HG03095 (cell line): Measurements from ENCODE around the gene CREB1.

Experiments used
- ATAC-seq: cut with Tn5 transposase; IDR thresholded peaks from one replicate; pipeline ENCODE4 v1.9.1; 2021; ENCODE audit warnings: moderate library complexity; ENCODE audit not compliant: unreplicated experiment

Gene CREB1

GRCh38 chr2:207540431-207540830 is 10.7 kb downstream of the CREB1 start:
- ATAC-seq: no peak

GRCh38 chr2:207541933-207542332 is 12.2 kb downstream of the CREB1 start:
- no peak for ATAC-seq

- no peak for ATAC-seq
Measured at GRCh38 chr2:207543272-207543671, 13.5 kb downstream of the CREB1 start.

GRCh38 chr2:207546822-207547221 is 17.1 kb downstream of the CREB1 start:
- no peak for ATAC-seq

DNA sequence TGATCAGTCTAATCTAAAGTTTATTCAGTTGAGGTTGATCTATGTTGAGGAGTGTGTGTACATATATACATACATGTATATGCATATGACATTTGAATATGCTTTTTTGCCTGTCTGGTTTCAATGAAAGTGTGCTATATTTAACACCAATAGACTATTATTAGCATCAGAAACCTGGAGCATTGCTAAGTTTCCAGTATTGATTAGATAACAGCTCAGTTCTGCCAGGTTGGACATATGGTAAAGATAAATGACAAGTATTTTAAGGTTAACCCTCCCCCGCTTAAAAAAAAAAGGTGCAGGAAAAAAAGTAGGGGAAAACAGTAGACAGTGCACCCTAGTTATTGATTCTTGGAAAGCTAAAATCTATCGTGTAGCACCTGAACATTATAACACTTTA is 19.4 kb downstream of the CREB1 start:
- ATAC-seq: no peak

- ATAC-seq: no peak
Measured at GRCh38 chr2:207558079-207558491, 28.3 kb downstream of the CREB1 start.

GRCh38 chr2:207561386-207562080 is 31.8 kb downstream of the CREB1 start:
- ATAC-seq: no peak

- no peak for ATAC-seq
Measured at GRCh38 chr2:207565736-207566500, 36.2 kb downstream of the CREB1 start.

DNA sequence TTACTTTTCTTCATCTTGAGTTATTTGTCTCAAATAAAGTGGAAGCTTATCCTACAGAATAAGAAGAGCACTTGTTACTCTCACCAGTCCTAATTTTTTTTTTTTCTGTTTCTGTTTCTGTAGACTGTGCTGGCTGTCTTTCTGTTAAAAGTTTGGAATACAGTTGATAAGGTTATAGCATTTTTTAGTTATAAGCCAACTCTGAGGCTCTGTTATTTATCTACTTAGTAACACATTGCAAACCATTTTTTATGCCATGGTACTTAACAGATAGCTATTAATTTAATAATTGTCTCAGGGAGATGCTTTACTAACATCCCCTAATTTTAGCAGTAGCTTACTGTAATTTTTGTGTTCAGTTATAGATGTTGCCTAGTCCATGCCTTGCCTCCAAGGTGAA is 37.9 kb downstream of the CREB1 start:
- no peak for ATAC-seq

DNA sequence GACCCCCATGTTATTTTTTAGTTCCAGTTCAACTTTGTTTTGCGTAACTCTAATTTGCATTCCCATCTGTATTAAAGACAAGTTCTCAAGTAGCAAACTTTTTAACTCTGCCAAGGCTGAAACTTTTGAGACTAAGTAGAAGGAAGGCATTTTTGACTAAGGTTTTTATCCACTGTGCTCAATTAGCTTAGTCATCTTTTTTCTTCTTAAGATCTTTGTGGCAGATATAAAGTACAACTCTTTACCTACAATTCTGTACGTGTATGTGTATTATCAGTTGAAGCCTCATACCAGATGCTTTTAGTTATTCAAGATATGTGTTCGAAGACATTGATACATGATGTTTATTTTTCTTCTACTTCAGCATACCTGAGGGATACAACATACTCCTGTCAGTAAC is 41.6 kb downstream of the CREB1 start:
- ATAC-seq: no peak

DNA sequence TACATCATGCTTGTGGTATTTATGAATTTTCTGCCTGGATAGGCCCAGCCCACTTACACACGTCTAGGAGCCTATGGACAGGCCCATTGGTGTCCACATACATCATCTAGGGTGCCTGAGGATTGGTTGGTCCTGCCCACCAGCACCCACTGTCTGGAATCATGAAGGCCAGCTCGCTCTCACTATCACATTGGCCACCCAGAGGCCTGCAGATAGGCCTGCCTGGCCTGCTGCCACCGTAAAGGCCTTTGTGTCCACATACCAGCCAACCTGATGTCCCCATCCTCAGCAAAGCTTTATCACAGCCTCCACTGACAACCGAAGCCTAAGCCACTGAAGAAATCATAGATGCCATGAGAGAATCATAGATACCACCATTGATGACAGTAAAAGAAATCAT is 55.2 kb downstream of the CREB1 start:
- ATAC-seq: no peak

- ATAC-seq: no peak
Measured at GRCh38 chr2:207587305-207587704, 57.5 kb downstream of the CREB1 start.

DNA sequence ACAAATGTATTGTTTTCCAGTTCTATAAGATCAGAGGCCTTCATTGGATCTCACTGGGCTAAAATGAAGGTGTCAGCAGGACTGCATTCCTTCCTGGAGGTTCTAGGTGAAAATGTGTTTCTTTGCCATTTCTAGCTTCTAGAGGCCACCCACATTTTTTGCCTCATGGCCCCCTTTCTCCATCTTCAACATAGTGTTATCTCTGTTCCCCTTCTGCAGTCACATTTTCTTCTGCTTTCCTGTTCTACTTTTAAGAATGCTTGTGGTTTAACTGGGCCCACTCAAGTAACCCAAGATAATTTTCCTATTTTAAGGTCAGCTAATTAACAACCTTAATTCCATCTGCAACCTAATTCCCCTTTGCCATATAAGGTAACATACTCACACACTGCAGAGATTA is 59.4 kb downstream of the CREB1 start:
- ATAC-seq: no peak

- ATAC-seq: no peak
Measured at GRCh38 chr2:207593277-207593676, 63.5 kb downstream of the CREB1 start.

GRCh38 chr2:207594264-207594663 is 64.5 kb downstream of the CREB1 start:
- ATAC-seq: no peak

GRCh38 chr2:207594731-207595130 is 65.0 kb downstream of the CREB1 start:
- ATAC-seq: no peak

DNA sequence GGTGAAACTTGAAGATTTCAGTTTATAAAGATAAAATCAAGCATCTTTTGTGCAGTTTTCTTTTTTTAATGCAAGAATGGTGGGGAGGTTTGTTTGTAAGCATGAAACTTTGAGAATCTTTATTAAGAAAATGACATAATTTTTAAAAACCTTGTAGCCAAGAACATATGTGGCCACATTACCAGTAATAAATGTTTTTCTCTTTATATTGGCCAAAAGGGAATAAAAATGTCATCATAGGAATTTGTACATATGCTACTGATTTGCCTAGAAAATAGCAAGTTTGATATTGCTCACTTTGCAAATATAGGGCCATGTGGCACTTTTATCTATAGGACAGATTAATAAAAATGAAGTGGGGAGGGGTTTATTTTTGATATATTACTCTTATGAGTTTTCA is 69.9 kb downstream of the CREB1 start:
- ATAC-seq: no peak

GRCh38 chr2:207600231-207600630 is 70.5 kb downstream of the CREB1 start:
- no peak for ATAC-seq

- ATAC-seq: no peak
Measured at GRCh38 chr2:207601774-207602173, 72.0 kb downstream of the CREB1 start.

- no peak for ATAC-seq
Measured at GRCh38 chr2:207603486-207603885, 73.7 kb downstream of the CREB1 start.

- no peak for ATAC-seq
Measured at GRCh38 chr2:207606399-207606798, 76.6 kb downstream of the CREB1 start.

DNA sequence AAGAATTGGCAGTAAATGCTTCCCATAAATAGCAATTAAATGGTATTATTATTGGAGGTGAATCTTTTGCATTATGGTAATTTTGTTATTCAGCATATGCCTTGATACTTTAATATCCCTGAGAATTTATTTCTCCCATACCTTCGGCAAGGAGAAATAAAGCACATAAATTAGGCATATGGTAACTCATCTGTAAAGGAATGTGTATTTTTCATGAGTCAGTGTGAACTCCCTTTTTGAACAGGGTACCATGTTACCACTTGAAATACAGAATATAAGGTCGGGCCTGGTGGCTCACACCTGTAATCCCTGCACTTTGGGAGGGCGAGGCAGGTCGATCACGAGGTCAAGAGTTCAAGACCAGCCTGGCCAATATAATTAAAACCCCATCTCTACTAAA is 77.1 kb downstream of the CREB1 start:
- no peak for ATAC-seq

DNA sequence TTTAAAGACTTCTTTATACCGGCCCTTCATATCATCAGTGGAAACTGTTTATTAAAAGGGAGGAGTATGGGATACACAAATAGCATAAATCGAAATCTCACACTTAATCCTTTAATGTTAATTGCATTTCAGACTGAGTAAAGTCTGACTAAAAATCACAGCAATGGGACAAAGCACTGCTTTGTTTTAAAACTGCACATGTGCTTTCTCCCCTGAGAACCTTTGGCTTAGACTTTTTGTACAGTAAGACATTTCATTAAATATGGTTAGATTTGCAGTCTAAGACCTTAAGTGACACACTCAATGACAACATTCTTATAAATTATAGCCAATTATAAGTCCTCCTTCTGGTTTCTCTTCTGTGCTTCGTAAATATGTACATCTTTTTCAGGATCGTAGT is 83.0 kb downstream of the CREB1 start:
- ATAC-seq: no peak
